ENCODE measurements around the gene VWA3B.

- TF ChIP-seq GLIS3 (CRISPR knock-in tag; IDR thresholded peaks at IDR 0.05) = no peak
- no peak for TF ChIP-seq ISL1 (CRISPR knock-in tag; IDR thresholded peaks at IDR 0.05)
- no peak for TF ChIP-seq CSDC2 (CRISPR knock-in tag; IDR thresholded peaks at IDR 0.05)
- TF ChIP-seq ESRRG (CRISPR knock-in tag; IDR thresholded peaks at IDR 0.05) = no peak
- TF ChIP-seq, protein P1, sequence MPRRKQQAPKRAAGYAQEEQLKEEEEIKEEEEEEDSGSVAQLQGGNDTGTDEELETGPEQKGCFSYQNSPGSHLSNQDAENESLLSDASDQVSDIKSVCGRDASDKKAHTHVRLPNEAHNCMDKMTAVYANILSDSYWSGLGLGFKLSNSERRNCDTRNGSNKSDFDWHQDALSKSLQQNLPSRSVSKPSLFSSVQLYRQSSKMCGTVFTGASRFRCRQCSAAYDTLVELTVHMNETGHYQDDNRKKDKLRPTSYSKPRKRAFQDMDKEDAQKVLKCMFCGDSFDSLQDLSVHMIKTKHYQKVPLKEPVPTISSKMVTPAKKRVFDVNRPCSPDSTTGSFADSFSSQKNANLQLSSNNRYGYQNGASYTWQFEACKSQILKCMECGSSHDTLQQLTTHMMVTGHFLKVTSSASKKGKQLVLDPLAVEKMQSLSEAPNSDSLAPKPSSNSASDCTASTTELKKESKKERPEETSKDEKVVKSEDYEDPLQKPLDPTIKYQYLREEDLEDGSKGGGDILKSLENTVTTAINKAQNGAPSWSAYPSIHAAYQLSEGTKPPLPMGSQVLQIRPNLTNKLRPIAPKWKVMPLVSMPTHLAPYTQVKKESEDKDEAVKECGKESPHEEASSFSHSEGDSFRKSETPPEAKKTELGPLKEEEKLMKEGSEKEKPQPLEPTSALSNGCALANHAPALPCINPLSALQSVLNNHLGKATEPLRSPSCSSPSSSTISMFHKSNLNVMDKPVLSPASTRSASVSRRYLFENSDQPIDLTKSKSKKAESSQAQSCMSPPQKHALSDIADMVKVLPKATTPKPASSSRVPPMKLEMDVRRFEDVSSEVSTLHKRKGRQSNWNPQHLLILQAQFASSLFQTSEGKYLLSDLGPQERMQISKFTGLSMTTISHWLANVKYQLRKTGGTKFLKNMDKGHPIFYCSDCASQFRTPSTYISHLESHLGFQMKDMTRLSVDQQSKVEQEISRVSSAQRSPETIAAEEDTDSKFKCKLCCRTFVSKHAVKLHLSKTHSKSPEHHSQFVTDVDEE (CRISPR knock-in tag; IDR thresholded peaks at IDR 0.05) = no peak
- TF ChIP-seq SNAI2 (CRISPR knock-in tag; IDR thresholded peaks at IDR 0.05) = no peak
- TF ChIP-seq POU6F1 (CRISPR knock-in tag; IDR thresholded peaks at IDR 0.05; ENCODE audit: borderline replicate concordance, low read depth) = no peak
- no peak for TF ChIP-seq TOX (CRISPR knock-in tag; IDR thresholded peaks at IDR 0.05; ENCODE audit: borderline replicate concordance)
- no peak for TF ChIP-seq OSR1 (CRISPR knock-in tag; IDR thresholded peaks at IDR 0.05)
- TF ChIP-seq ZFP30 (CRISPR knock-in tag; IDR thresholded peaks at IDR 0.05) = no peak
- no peak for TF ChIP-seq PPARA (CRISPR knock-in tag; IDR thresholded peaks at IDR 0.05; ENCODE audit: borderline replicate concordance)
- TF ChIP-seq CREB5 (CRISPR knock-in tag; IDR thresholded peaks at IDR 0.05; ENCODE audit: low read depth) = no peak
- no peak for TF ChIP-seq ZFP3 (CRISPR knock-in tag; IDR thresholded peaks at IDR 0.05)
- TF ChIP-seq, protein P2, sequence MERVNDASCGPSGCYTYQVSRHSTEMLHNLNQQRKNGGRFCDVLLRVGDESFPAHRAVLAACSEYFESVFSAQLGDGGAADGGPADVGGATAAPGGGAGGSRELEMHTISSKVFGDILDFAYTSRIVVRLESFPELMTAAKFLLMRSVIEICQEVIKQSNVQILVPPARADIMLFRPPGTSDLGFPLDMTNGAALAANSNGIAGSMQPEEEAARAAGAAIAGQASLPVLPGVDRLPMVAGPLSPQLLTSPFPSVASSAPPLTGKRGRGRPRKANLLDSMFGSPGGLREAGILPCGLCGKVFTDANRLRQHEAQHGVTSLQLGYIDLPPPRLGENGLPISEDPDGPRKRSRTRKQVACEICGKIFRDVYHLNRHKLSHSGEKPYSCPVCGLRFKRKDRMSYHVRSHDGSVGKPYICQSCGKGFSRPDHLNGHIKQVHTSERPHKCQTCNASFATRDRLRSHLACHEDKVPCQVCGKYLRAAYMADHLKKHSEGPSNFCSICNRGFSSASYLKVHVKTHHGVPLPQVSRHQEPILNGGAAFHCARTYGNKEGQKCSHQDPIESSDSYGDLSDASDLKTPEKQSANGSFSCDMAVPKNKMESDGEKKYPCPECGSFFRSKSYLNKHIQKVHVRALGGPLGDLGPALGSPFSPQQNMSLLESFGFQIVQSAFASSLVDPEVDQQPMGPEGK (CRISPR knock-in tag; IDR thresholded peaks at IDR 0.05; ENCODE audit: borderline replicate concordance) = no peak
These were observed 227.3 kb downstream of the VWA3B start for GRCh38 chr2:98314251-98314650.

All from SK-N-SH treated with all-trans-retinoic acid at 6 μM for 48 hours (cell line).